ENCODE results near the gene ELL2. TPM values are rescaled to one million over a fixed set of nuclear protein-coding genes. Genes with fewer than 3 reads are reported as not detected.

Gene ELL2
- total and polyA plus RNA-seq, 3 experiments from 2014 or later: 5.0 to 91.3 (median 90.6) TPM

DNA sequence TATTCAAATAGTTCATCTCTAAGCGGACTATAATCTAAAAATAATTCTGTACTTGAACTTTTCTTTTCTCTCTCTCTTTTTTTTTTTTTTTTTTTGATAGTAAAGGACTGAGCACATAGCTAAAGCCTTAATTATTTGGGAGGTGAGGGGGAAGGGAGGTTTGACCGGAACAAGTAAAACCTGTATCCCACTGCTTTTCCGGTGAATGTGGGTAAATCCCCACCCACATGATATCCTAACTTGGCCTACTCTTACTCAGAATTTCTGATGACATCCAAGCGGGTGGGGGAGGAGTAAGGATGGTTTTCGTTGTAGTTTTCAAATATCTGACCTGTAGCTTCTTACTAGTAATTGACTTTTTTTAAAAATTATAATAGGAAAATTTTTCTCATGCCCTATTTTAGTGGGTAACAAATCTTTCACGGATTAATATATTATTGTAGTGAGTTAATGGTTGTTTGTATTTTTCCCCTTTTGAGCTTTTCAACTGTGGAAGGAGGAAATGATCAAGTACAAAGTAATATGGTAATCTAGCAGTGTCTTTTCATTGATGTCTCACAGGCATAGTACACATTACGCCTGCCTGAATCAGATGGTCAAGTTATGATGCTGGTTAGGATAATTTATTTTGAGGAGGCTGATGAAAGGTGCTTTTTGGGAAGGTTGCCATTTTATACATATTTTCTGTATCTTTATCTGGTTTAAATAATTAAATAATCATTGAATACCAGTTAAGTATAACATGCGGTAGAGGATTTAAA is 2.2 kb upstream of the ELL2 start:
- no peaks in the 10 kb centered on the region for H3K9me3 ChIP-seq (ENCODE audit: low read length)
- Mint-ChIP-seq H3K4me3 (no peak overlapping the region), H3K9me3 (no peaks in the 10 kb centered on the region), H3K27me3 (peaks cover 0 to 7% of the 10 kb centered on the region in 2 donors), H3K4me1 (peaks cover 31 to 33% (median 33%) of the 10 kb centered on the region in 3 donors), H3K27ac (peak overlapping the region in 2 of 8 donors; percentile 5 to 37), H3K36me3 (peaks cover 0 to 13% (median 0%) of the 10 kb centered on the region in 3 donors)
- H3K27ac ChIP-seq (ENCODE audit: low read depth, low read length): no peak overlapping the region
- CTCF ChIA-PET: interaction anchor here (0.9 to 1.7 kb wide), 3 partner anchors 8 to 183 kb away, joined by 3 to 5 read pairs (median 3); no protein-coding TSS in a partner anchor
- no peaks in the 10 kb centered on the region for H3K36me3 ChIP-seq (ENCODE audit: insufficient read depth, low read length)
- peaks cover 17% of the 10 kb centered on the region for H3K4me1 ChIP-seq (ENCODE audit: insufficient read depth, low read length)
- DNase-seq: no peak
- no peaks in the 10 kb centered on the region for H3K27me3 ChIP-seq (ENCODE audit: insufficient read depth, low read length, poor library complexity, severe bottlenecking)
- POLR2A ChIA-PET: no interaction called here
- no peak overlapping the region for H3K4me3 ChIP-seq (ENCODE audit: low read length)

GRCh38 chr5:95962785-95963184 is 1.1 kb upstream of the ELL2 start:
- peak overlapping the region; percentile 70 for H3K4me3 ChIP-seq (ENCODE audit: low read length)

GRCh38 chr5:95962475-95962773 is 773 bp upstream of the ELL2 start:
- Mint-ChIP-seq H3K4me3 (peak overlapping the region; percentile 86 to 94 (median 92)), H3K27ac (peak overlapping the region; percentile 95 to 100 (median 99)), H3K27me3 (peaks cover 0 to 7% of the 10 kb centered on the region in 2 donors), H3K9me3 (no peaks in the 10 kb centered on the region), H3K36me3 (peaks cover 0 to 13% (median 0%) of the 10 kb centered on the region in 3 donors), H3K4me1 (peaks cover 34 to 44% (median 38%) of the 10 kb centered on the region in 3 donors)
- POLR2A ChIA-PET: interaction anchor here (0.6 to 1.6 kb wide), 3 partner anchors 93 to 790 kb away, joined by 3 to 5 read pairs (median 4); no protein-coding TSS in a partner anchor
- Histone ChIP-seq H3K4me1 (ENCODE audit: insufficient read depth, low read length) (peaks cover 17% of the 10 kb centered on the region), H3K27ac (ENCODE audit: low read depth, low read length) (peak overlapping the region; percentile 89), H3K4me3 (ENCODE audit: low read length) (peak overlapping the region; percentile 70), H3K9me3 (ENCODE audit: low read length) (no peaks in the 10 kb centered on the region), H3K27me3 (ENCODE audit: insufficient read depth, low read length, poor library complexity, severe bottlenecking) (no peaks in the 10 kb centered on the region), H3K36me3 (ENCODE audit: insufficient read depth, low read length) (no peaks in the 10 kb centered on the region)
- CTCF ChIA-PET: interaction anchor here (1.3 to 1.4 kb wide), 3 partner anchors 26 to 145 kb away, joined by 3 read pairs; no protein-coding TSS in a partner anchor
- no peak for DNase-seq

More at GRCh38 chr5:95962785-95963184, 1.1 kb upstream of the ELL2 start:
- H3K4me1 ChIP-seq (ENCODE audit: insufficient read depth, low read length): peaks cover 17% of the 10 kb centered on the region
- H3K27ac ChIP-seq (ENCODE audit: low read depth, low read length): no peak overlapping the region
- no peaks in the 10 kb centered on the region for H3K9me3 Mint-ChIP-seq
- no peaks in the 10 kb centered on the region for H3K36me3 ChIP-seq (ENCODE audit: insufficient read depth, low read length)
- POLR2A ChIA-PET: interaction anchor here (0.6 kb wide), 2 partner anchors 180 to 790 kb away, joined by 3 to 5 read pairs; no protein-coding TSS in a partner anchor
- H3K36me3 Mint-ChIP-seq: peaks cover 0 to 13% (median 0%) of the 10 kb centered on the region in 3 donors
- H3K9me3 ChIP-seq (ENCODE audit: low read length): no peaks in the 10 kb centered on the region
- peak overlapping the region in 6 of 7 donors; percentile 86 to 93 (median 91) for H3K4me3 Mint-ChIP-seq
- H3K4me1 Mint-ChIP-seq: peaks cover 34 to 44% (median 38%) of the 10 kb centered on the region in 3 donors
- H3K27me3 ChIP-seq (ENCODE audit: insufficient read depth, low read length, poor library complexity, severe bottlenecking): no peaks in the 10 kb centered on the region
- CTCF ChIA-PET: interaction anchor here (1.3 to 1.4 kb wide), 3 partner anchors 26 to 146 kb away, joined by 3 read pairs; no protein-coding TSS in a partner anchor
- peaks cover 0 to 7% of the 10 kb centered on the region in 2 donors for H3K27me3 Mint-ChIP-seq
- peak overlapping the region; percentile 95 to 100 (median 99) for H3K27ac Mint-ChIP-seq
- peak in 1 of 5 donors; percentile 50 for DNase-seq

GRCh38 chr5:95960667-95961616 is 709 bp downstream of the ELL2 start:
- no peaks in the 10 kb centered on the region for H3K27me3 ChIP-seq (ENCODE audit: insufficient read depth, low read length, poor library complexity, severe bottlenecking)
- Mint-ChIP-seq H3K9me3 (no peaks in the 10 kb centered on the region), H3K27me3 (peaks cover 0 to 7% of the 10 kb centered on the region in 2 donors), H3K4me3 (peak overlapping the region; percentile 86 to 99 (median 95)), H3K4me1 (peaks cover 34 to 54% (median 43%) of the 10 kb centered on the region in 3 donors), H3K27ac (peak overlapping the region; percentile 95 to 100 (median 99)), H3K36me3 (peaks cover 0 to 13% (median 0%) of the 10 kb centered on the region in 3 donors)
- no peaks in the 10 kb centered on the region for H3K36me3 ChIP-seq (ENCODE audit: insufficient read depth, low read length)
- peaks cover 17% of the 10 kb centered on the region for H3K4me1 ChIP-seq (ENCODE audit: insufficient read depth, low read length)
- DNase-seq: peak; percentile 64 to 81 (median 72)
- POLR2A ChIA-PET: interaction anchor here (1.6 kb wide), 1 partner anchor 92 kb away, joined by 4 read pairs; no protein-coding TSS in a partner anchor
- H3K4me3 ChIP-seq (ENCODE audit: low read length): peak overlapping the region; percentile 70
- peak overlapping the region; percentile 89 for H3K27ac ChIP-seq (ENCODE audit: low read depth, low read length)
- CTCF ChIA-PET: interaction anchor here (0.7 to 1.8 kb wide), 10 partner anchors 9 to 640 kb away, joined by 3 to 8 read pairs (median 3); no protein-coding TSS in a partner anchor
- no peaks in the 10 kb centered on the region for H3K9me3 ChIP-seq (ENCODE audit: low read length)

- peak overlapping the region; percentile 70 for H3K4me3 ChIP-seq (ENCODE audit: low read length)
- H3K27ac ChIP-seq (ENCODE audit: low read depth, low read length): peak overlapping the region; percentile 89
- peaks cover 34 to 59% (median 44%) of the 10 kb centered on the region in 3 donors for H3K4me1 Mint-ChIP-seq
- H3K27ac Mint-ChIP-seq: peak overlapping the region in 7 of 8 donors; percentile 9 to 99 (median 95)
- H3K36me3 ChIP-seq (ENCODE audit: insufficient read depth, low read length): no peaks in the 10 kb centered on the region
- POLR2A ChIA-PET: no interaction called here
- H3K36me3 Mint-ChIP-seq: peaks cover 0 to 13% (median 0%) of the 10 kb centered on the region in 3 donors
- H3K9me3 ChIP-seq (ENCODE audit: low read length): no peaks in the 10 kb centered on the region
- peak overlapping the region; percentile 86 to 99 (median 95) for H3K4me3 Mint-ChIP-seq
- DNase-seq: peak in 2 of 5 donors; percentile 10 to 47
- no peaks in the 10 kb centered on the region for H3K27me3 ChIP-seq (ENCODE audit: insufficient read depth, low read length, poor library complexity, severe bottlenecking)
- no peaks in the 10 kb centered on the region for H3K9me3 Mint-ChIP-seq
- CTCF ChIA-PET: interaction anchor here (1.2 to 1.8 kb wide), 2 partner anchors 8 to 30 kb away, joined by 4 to 8 read pairs; no protein-coding TSS in a partner anchor
- peaks cover 17% of the 10 kb centered on the region for H3K4me1 ChIP-seq (ENCODE audit: insufficient read depth, low read length)
- H3K27me3 Mint-ChIP-seq: peaks cover 0 to 7% of the 10 kb centered on the region in 2 donors
These were observed 1.6 kb downstream of the ELL2 start for GRCh38 chr5:95959888-95960666.

GRCh38 chr5:95959051-95959887 is 2.4 kb downstream of the ELL2 start:
- Mint-ChIP-seq H3K36me3 (peaks cover 0 to 13% (median 3%) of the 10 kb centered on the region in 3 donors), H3K27me3 (peaks cover 0 to 7% of the 10 kb centered on the region in 2 donors), H3K4me3 (peak overlapping the region; percentile 86 to 99 (median 95)), H3K27ac (peak overlapping the region in 7 of 8 donors; percentile 2 to 95 (median 30)), H3K4me1 (peaks cover 34 to 64% (median 49%) of the 10 kb centered on the region in 3 donors), H3K9me3 (no peaks in the 10 kb centered on the region)
- no peaks in the 10 kb centered on the region for H3K9me3 ChIP-seq (ENCODE audit: low read length)
- H3K27ac ChIP-seq (ENCODE audit: low read depth, low read length): no peak overlapping the region
- no peaks in the 10 kb centered on the region for H3K36me3 ChIP-seq (ENCODE audit: insufficient read depth, low read length)
- peaks cover 17% of the 10 kb centered on the region for H3K4me1 ChIP-seq (ENCODE audit: insufficient read depth, low read length)
- H3K4me3 ChIP-seq (ENCODE audit: low read length): no peak overlapping the region
- no peak for DNase-seq
- no peaks in the 10 kb centered on the region for H3K27me3 ChIP-seq (ENCODE audit: insufficient read depth, low read length, poor library complexity, severe bottlenecking)
- POLR2A ChIA-PET: no interaction called here
- CTCF ChIA-PET: interaction anchor here (1.7 kb wide), 1 partner anchor 8 kb away, joined by 4 read pairs; no protein-coding TSS in a partner anchor
